Heart right ventricle (tissue), 16 donors: Measurements from ENCODE around the gene ANKUB1. TPM values are rescaled to one million over a fixed set of nuclear protein-coding genes. Genes with fewer than 3 reads are reported as not detected.
"Not testable (repeated sequence)": the region's sequence is repeated elsewhere in the genome, so short reads cannot be mapped to it uniquely, and the experiment has no call there.

Experiments
- ATAC-seq, 8 donors: fragments of 200-7000 bp; cut with Tn5 transposase; one replicate each; pipeline ENCODE4 v1.9.1; 2020; ENCODE audit warnings: mild to moderate bottlenecking in 8 of 8, moderate library complexity in 8 of 8, moderate number of reproducible peaks in 1 of 8
- DNase-seq, 2 donors: peaks; one replicate each; pipeline ENCODE4 v3.0.0-alpha.2; 2020
- H3K27ac ChIP-seq, 10 donors: fragments of 200-600 bp; sonication (generic) in 2 of 10; one replicate each; pipeline versions ENCODE4 v1.5.0 to v1.8.0; 2020 to 2022; ENCODE audit warnings: mild to moderate bottlenecking in 3 of 10
- H3K27me3 ChIP-seq, 7 donors: fragments of 200-600 bp; one replicate each; pipeline ENCODE4 v1.8.0; 2021 to 2022; ENCODE audit warnings: mild to moderate bottlenecking in 2 of 7
- H3K36me3 ChIP-seq, 9 donors: fragments of 200-600 bp; sonication (generic) in 1 of 9; one replicate each; pipeline versions ENCODE4 v1.5.0 to v1.8.0; 2020 to 2022; ENCODE audit warnings: mild to moderate bottlenecking in 2 of 9
- H3K4me1 ChIP-seq, 9 donors: fragments of 200-600 bp; sonication (generic) in 1 of 9; one replicate each; pipeline versions ENCODE4 v1.5.0 to v1.8.0; 2020 to 2022; ENCODE audit warnings: mild to moderate bottlenecking in 4 of 9
- H3K4me3 ChIP-seq, 10 donors: fragments of 200-600 bp; sonication (generic) in 2 of 10; one replicate each; pipeline versions ENCODE4 v1.5.0 to v1.8.0; 2020 to 2022; ENCODE audit warnings: mild to moderate bottlenecking in 7 of 10, moderate library complexity in 2 of 10
- H3K9me3 ChIP-seq, 11 donors: fragments of 200-600 bp in 10 of 11; sonication (generic) in 2 of 11; one replicate each; pipeline versions ENCODE4 v1.5.0 to v1.8.0; 2013 to 2022; ENCODE audit warnings: mild to moderate bottlenecking in 2 of 11, control low read depth in 1 of 11, moderate library complexity in 1 of 11
- WGBS, 2 donors: extraction: QIAGEN DNeasy Blood & Tissue Kit; methylation state at CpG; one replicate each; pipeline ENCODE4 v1.1.7; 2013; ENCODE audit warnings: inconsistent platforms in 1 of 2; 5-methylcytosine and 5-hydroxymethylcytosine counted together
- intact Hi-C, 10 donors: fragments of 100-400 bp; cut with DNase I; formaldehyde crosslinking; loops; one replicate each; pipeline versions ENCODE4 v1.11.1 to v1.14.2; 2022
- long read RNA-seq, 3 donors: library from polyadenylated mRNA; unstranded; transcript quantifications; one replicate each; pipeline ENCODE4 v2.0.0, GENCODE V29; 2020 to 2021
- polyA plus RNA-seq, 2 donors: library from polyadenylated mRNA; stranded (reverse); fragments of 200-250 nt; gene quantifications; one replicate each; pipeline ENCODE4 v1.2.3, GENCODE V29; 2013
- total RNA-seq, 10 donors: library from RNA; stranded (reverse); fragmentation: NEBNext Ultra II Directional in 3 of 10; extraction: Animal tissue kit (Norgen Biotek cat#: 25700) in 3 of 10; gene quantifications; one replicate each; pipeline versions ENCODE4 v1.2.1 to v1.2.4, GENCODE V29; 2021 to 2023
- TF ChIP-seq, protein P1 (sequence below), 9 donors: fragments of 200-600 bp; sonication (generic) in 2 of 9; IDR thresholded peaks; one replicate each; pipeline versions ENCODE4 v1.5.0 to v1.8.0; 2021 to 2022; ENCODE audit warnings: antibody characterized with exemption in 9 of 9, mild to moderate bottlenecking in 5 of 9, moderate library complexity in 1 of 9
- donor health status: Arrhythmogenic right ventricular cardiomyopathy.
- donor health status: ischemic (EF 13 %, LVEDD 7.1; RV severe dilation, severe dysfunction).
- donor health status: healthy with polysubstance abuse.
- donor health status: DM: no; HTN: yes; CAD: no.
- donor health status: DM: no; HTN: no; CAD: no.
- donor health status: ischemic (EF 25% LVEDD 6.9; RV normal size, moderate dysfunction).
- donor health status: ischemic (EF 25% LVEDD 5.7; RV mildly dilated, moderate dysfunction).
- donor health status: healthy.
- donor health status: DM: yes; HTN: yes; CAD: no.
- donor health status: Ischemic cardiomyopathy.
- donor health status: ischemic (EF 35%, LVEDD 5.7; RV mildly dilated, moderate dysfunction).
- donor health status: nonischemic (EF 11% LVEDD 7.7; RV severe dilation, severe dysfunction).
- donor health status: DM: yes; HTN: yes; CAD: no.
- donor health status: PGD.
- donor health status: ischemic (EF 29% LVEDD 5.4; RV normal size, mild dysfunction).
- donor health status: nonischemic (EF 23%, LVEDD 6.1; RV moderate dilation, normal function).

Gene ANKUB1, protein sequence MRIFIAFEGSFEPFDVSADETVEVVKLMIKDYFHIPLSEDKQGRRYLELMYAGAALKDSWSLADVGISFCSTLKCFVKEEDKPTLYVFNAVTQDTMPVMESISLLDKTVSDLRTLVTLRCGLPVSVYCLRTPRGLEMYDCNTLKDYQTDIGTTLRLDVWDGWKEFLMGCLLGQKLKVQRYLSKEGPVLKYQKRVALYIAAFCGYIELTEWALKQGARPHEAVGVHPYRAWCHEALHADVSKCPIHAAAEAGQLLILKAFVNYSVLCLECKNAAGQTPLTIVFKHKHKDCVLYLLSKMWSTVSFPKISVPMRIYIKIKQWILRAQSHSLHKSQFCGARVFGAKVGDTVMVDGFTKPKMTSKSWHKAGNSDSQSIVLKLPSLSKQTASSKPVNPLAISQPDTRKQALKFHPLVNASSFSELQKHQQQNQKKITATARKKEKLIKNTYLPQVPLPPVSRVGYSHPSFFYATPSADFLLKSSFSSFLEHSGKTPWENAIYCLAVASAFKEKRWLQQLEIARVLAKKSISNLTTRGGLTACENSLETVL
- total RNA-seq, result not detected
- polyA plus RNA-seq, result not detected
- long read RNA-seq, donor 1, partial matches to known transcripts, result 0 of 3 reads
- long read RNA-seq, donor 1, other reads (novel, unspliced or antisense), result 3 of 3 reads
- long read RNA-seq, donor 2, partial matches to known transcripts, result 0 of 4 reads
- long read RNA-seq, donor 2, other reads (novel, unspliced or antisense), result 4 of 4 reads
- long read RNA-seq, donor 3, partial matches to known transcripts, result 0 of 6 reads
- long read RNA-seq, donor 3, other reads (novel, unspliced or antisense), result 6 of 6 reads

DNA sequence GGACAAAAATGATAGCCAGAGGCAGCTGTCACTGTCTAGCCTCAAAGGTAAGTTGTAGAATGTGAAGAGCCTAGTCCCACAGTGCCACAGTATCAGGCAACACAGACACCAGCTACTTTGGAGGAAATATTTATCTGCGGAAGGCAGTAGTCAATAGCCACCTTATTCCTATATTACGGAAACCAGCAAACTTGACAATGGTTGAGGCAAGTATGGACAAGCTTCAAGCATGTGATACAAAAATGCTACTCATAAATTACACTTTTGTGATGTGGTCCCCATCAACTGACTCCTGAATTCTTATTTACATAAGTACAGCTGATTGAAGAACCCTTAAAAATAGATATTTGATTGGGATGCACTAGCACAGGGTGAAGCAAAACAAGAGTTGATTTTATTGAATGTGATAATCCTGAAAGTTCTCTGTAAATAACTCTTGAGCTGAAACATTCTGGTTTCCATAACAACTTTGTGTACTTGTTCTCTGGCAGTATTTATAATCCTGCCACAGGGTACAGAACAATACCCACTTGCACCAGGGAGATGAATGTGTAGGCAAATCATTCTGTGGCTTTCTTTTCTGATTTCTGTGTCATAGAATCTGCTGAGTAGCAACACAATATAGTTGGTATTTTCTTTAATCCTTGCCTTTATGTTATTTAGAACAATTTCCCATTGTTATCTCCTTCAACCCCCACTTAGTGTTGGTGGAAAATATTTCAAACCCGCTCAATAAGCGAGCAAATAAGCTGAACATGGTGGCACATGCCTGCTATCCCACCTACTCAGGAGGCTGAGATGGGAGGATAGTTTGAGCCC is at the start of gene ANKUB1:
Gene ANKUB1, minus strand, starts transcription at position 103 of the 819 bp plus-strand sequence. CDS start 188 bp downstream, outside the sequence.
- Histone ChIP-seq H3K4me3 (no peak within 1 kb of the TSS), H3K27me3 (peaks cover 0 to 30% (median 7%) of the 10 kb centered on the region in 7 donors), H3K27ac (no peak within 1 kb of the TSS), H3K4me1 (no peaks in the 10 kb centered on the region), H3K36me3 (no peaks in the 10 kb centered on the region), H3K9me3 (no peaks in the 10 kb centered on the region)
- 90 to 91% methylated on average over 4 of the region's 4 CpGs for WGBS, 2 donors
- intact Hi-C loops, result no loop called here
- TF ChIP-seq, protein P1, sequence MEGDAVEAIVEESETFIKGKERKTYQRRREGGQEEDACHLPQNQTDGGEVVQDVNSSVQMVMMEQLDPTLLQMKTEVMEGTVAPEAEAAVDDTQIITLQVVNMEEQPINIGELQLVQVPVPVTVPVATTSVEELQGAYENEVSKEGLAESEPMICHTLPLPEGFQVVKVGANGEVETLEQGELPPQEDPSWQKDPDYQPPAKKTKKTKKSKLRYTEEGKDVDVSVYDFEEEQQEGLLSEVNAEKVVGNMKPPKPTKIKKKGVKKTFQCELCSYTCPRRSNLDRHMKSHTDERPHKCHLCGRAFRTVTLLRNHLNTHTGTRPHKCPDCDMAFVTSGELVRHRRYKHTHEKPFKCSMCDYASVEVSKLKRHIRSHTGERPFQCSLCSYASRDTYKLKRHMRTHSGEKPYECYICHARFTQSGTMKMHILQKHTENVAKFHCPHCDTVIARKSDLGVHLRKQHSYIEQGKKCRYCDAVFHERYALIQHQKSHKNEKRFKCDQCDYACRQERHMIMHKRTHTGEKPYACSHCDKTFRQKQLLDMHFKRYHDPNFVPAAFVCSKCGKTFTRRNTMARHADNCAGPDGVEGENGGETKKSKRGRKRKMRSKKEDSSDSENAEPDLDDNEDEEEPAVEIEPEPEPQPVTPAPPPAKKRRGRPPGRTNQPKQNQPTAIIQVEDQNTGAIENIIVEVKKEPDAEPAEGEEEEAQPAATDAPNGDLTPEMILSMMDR (IDR thresholded peaks at IDR 0.05), result no peak
- DNase-seq (no peak), ATAC-seq (no peak)

DNA sequence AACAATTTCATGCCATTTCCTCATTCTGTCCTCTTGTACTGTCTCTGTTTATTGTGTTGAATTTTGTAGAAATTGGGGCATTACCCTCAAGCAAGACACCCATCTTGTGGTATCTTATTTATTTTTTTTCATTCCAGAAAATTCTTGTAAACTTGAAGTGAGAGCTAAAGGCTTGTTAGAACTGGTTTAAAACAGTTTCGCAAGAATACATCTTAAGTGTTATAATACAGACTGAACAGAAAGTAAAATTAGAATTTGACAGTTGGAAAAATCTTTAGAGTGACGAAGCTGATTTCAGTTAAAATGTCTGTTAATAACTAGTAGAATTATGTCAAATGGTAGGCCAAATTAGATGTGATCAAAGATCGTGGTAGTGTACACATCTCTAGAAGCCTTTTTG is 47.5 kb upstream of the ANKUB1 start:
- peaks cover 0 to 23% (median 0%) of the 10 kb centered on the region in 9 donors for H3K4me1 ChIP-seq
- peaks cover 0 to 37% (median 6%) of the 10 kb centered on the region in 11 donors for H3K9me3 ChIP-seq
- WGBS, 2 donors, result 94 to 98% methylated on average over 3 of the region's 3 CpGs
- intact Hi-C loops, result no loop called here
- no peaks in the 10 kb centered on the region for H3K27me3 ChIP-seq
- H3K27ac ChIP-seq, result no peak overlapping the region
- TF ChIP-seq, protein P1 (IDR thresholded peaks at IDR 0.05), result no peak
- ATAC-seq (no peak), DNase-seq (no peak)
- H3K36me3 ChIP-seq, result peaks cover 0 to 9% (median 0%) of the 10 kb centered on the region in 9 donors
- no peak overlapping the region for H3K4me3 ChIP-seq

DNA sequence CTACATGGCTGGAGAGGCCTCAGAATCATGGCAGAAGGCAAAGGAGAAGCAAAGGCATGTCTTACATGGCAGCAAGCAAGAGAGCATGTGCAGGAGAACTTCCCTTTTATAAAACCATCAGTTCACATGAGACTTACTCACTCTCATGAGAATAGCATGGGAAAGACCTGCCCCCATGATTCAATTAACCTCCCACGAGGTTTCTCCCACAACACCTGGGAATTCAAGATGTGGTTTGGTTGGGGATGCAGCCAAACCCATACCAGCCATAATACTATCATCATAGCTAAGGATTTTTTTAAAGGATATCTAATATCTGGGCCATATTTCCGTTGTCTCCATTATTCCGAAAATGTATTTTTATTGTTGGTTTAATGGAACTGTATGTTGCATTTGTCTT is 47.1 kb upstream of the ANKUB1 start:
- H3K36me3 ChIP-seq, H3K27ac ChIP-seq, ATAC-seq, H3K27me3 ChIP-seq, H3K4me3 ChIP-seq, DNase-seq, intact Hi-C loops: not testable (repeated sequence)
- Histone ChIP-seq H3K4me1 (peaks cover 0 to 19% (median 0%) of the 10 kb centered on the region in 9 donors), H3K9me3 (peaks cover 0 to 41% (median 6%) of the 10 kb centered on the region in 11 donors)
- 96 to 97% methylated on average over 3 of the region's 3 CpGs for WGBS, 2 donors

DNA sequence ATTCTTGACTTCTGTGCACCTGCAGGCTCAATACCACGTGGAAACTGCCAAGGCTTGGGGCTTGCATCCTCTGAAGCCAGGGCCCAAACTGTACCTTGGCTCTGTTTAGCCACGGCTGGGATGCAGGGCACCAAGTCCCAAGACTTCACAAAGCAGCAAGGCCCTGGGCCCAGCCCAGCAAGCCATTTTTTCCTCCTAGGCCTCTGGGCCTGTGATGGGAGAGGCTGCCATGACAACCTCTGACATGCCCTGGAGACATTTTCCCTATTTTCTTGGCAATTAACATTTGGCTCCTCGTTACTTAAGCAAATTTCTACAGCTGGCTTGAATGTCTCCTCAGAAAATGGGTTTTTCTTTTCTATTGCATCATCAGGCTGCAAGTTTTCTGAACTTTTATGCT is 46.1 kb upstream of the ANKUB1 start:
- H3K4me1 ChIP-seq, result peaks cover 0 to 15% (median 0%) of the 10 kb centered on the region in 9 donors
- peaks cover 0 to 51% (median 7%) of the 10 kb centered on the region in 11 donors for H3K9me3 ChIP-seq
- H3K27me3 ChIP-seq, DNase-seq, ATAC-seq, H3K4me3 ChIP-seq, H3K36me3 ChIP-seq, H3K27ac ChIP-seq, intact Hi-C loops: not testable (repeated sequence)
- WGBS, 2 donors, result 86 to 87% methylated on average over 3 of the region's 3 CpGs

DNA sequence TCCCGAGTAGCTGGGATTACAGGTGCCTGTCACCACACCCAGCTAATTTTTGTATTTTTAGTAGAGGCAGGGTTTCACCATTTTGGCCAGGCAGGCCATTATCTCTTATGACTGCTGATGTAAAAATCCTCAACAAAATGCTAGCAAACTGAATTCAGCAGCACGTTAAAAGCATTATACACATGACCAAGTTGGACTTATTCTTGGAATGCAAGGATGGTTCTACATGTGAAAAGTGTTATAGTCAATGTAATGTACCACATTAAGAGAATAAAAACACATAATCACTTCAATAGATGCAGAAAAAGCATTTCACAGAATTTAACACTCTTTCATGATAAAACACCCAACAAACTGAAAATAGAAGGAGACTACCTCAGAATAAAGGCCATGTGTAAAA is 40.9 kb upstream of the ANKUB1 start:
- ATAC-seq (no peak), DNase-seq (no peak)
- 95 to 97% methylated on average over 2 of the region's 2 CpGs for WGBS, 2 donors
- Histone ChIP-seq H3K9me3 (peaks cover 0 to 83% (median 29%) of the 10 kb centered on the region in 11 donors), H3K4me1 (peaks cover 0 to 15% (median 8%) of the 10 kb centered on the region in 9 donors), H3K27me3 (no peaks in the 10 kb centered on the region), H3K36me3 (peaks cover 0 to 6% (median 0%) of the 10 kb centered on the region in 9 donors), H3K4me3 (no peak overlapping the region), H3K27ac (no peak overlapping the region)
- intact Hi-C loops, result no loop called here
- TF ChIP-seq, protein P1 (IDR thresholded peaks at IDR 0.05), result no peak
